ENCODE results near the gene ZNF697. TPM values are rescaled to one million over a fixed set of nuclear protein-coding genes. Genes with fewer than 3 reads are reported as not detected.

ZNF697 gene
- total and polyA plus RNA-seq, 9 of the 15 experiments (the other 6 are each of a cell fraction or from before 2014, with no cell fraction given), result 2.1 to 13.6 (median 8.3) TPM

DNA sequence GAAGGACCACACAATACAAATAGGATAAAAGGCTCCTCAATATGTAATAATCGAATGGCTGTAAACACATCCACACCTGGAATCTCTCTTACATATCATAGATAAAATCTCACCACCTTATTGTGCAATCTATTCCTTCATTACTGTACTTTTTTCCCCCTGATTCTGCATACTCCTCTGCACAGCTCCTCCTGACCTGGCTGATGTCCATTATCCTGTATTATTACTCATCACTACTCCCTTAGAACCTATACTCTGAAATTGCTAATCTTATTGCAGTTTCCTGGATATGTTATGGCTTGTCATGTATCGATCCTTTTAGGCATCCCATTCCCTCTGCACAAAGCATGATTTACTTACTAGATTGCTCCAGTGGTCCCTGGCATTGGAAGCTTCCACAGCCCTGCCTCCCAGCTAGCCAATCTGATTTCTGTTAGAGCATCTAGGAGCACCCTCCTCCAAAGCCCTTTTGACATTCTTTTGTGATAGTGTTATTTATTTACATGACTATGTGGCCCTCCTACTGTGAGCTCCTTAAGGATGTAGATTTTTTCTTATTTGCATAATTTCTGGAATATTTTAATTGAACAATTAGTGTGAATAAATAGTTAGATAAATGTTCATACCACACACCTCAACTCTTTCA is 39.5 kb upstream of the ZNF697 start (continued):
- TF ChIP-seq L3MBTL2 (IDR thresholded peaks at IDR 0.05), result no peak

GRCh38 chr1:119686661-119687060 is 38.6 kb upstream of the ZNF697 start:
- H4K20me1 ChIP-seq (replicated peaks; ENCODE audit: control insufficient read depth, insufficient read depth, low read length), result no peaks in the 10 kb centered on the region
- no peak overlapping the region for H2AFZ ChIP-seq (ENCODE audit: low read depth, low read length)
- ChIA-PET CTCF (ENCODE audit: low intra/inter-chr PET ratio) (no interaction called here), POLR2A (interaction anchor here (1.8 kb wide), 1 partner anchor 11 kb away, joined by 8 read pairs; no protein-coding TSS in a partner anchor)
- no peaks in the 10 kb centered on the region for H3K79me2 ChIP-seq (ENCODE audit: control insufficient read depth, insufficient read depth, low read length)
- no peak overlapping the region for H3K27ac ChIP-seq (ENCODE audit: extremely low read depth, low read depth, low read length)
- DNase-seq (ENCODE audit: extremely low read depth in 1 of 4, low spot score in 3 of 4) (no peak), FAIRE-seq (no peak), ATAC-seq (no peak)
- TF ChIP-seq OTX1 (CRISPR knock-in tag; IDR thresholded peaks at IDR 0.05) (no peak), ZNF57 (CRISPR knock-in tag; IDR thresholded peaks at IDR 0.05) (no peak), POLR3G (IDR thresholded peaks at IDR 0.05; ENCODE audit: extremely low read depth, insufficient read length, insufficient replicate concordance) (no peak), ZNF740 (CRISPR knock-in tag; IDR thresholded peaks at IDR 0.05) (no peak), ZNF740 (tag; IDR thresholded peaks at IDR 0.05) (no peak), CBFA2T2 (conservative IDR thresholded peaks at IDR 0.05) (no peak), SMAD4 (CRISPR knock-in tag; conservative IDR thresholded peaks at IDR 0.05) (no peak), HEY1 (CRISPR knock-in tag; IDR thresholded peaks at IDR 0.05; ENCODE audit: borderline replicate concordance) (no peak), SAP30 (IDR thresholded peaks at IDR 0.05; ENCODE audit: borderline replicate concordance, insufficient read depth, low read depth, low read length, poor library complexity, severe bottlenecking) (no peak), PTRF (tag; IDR thresholded peaks at IDR 0.05) (no peak)
- no TSS peak for BruUV-seq (replicated peaks)
- no peaks in the 10 kb centered on the region for H3K9me1 ChIP-seq (ENCODE audit: control insufficient read depth, insufficient read depth, low read length)
- no peak overlapping the region for H3K4me3 ChIP-seq
- no peak overlapping the region for H3K9ac ChIP-seq (ENCODE audit: insufficient read depth in 1 of 2, low read depth in 2 of 2, low read length in 2 of 2)
- no peaks in the 10 kb centered on the region for H3K4me1 ChIP-seq (replicated peaks in 1 of 2; ENCODE audit: control insufficient read depth in 2 of 2, insufficient read depth in 2 of 2, low read length in 2 of 2)
- no peaks in the 10 kb centered on the region for H3K9me3 ChIP-seq (replicated peaks; ENCODE audit: control insufficient read depth, insufficient read depth, low read depth, low read length)
- intact Hi-C loops (cut with micrococcal nuclease), result no loop called here
- 0% methylated on average over 3 of the region's 3 CpGs for WGBS (ENCODE audit: insufficient coverage, low coverage, missing lambda C conversion rate)
- in situ Hi-C loops (cut with MboI), result no loop called here
- H3K4me2 ChIP-seq (ENCODE audit: insufficient read depth, low read length), result no peak overlapping the region
- H3K36me3 ChIP-seq (ENCODE audit: control insufficient read depth, insufficient read depth, low read length), result no peaks in the 10 kb centered on the region
- peaks cover 0 to 5% of the 10 kb centered on the region in 2 experiments; a peak in 1 of 5 replicates for H3K27me3 ChIP-seq (ENCODE audit: control insufficient read depth in 2 of 2, insufficient read depth in 2 of 2, low read length in 2 of 2)
